ENCODE results near the gene TMEM130.

GRCh38 chr7:98884416-98884815 lies 14.6 kb upstream of the TMEM130 start:
- no peak for TF ChIP-seq CTCF (IDR thresholded peaks at IDR 0.05)
- no peak for TF ChIP-seq EP300 (IDR thresholded peaks at IDR 0.05)
- TF ChIP-seq POLR2A (IDR thresholded peaks at IDR 0.05) = no peak
